Mucosa of descending colon (tissue), 3 donors: ENCODE data around the gene TTYH3. TPM values are rescaled to one million over a fixed set of nuclear protein-coding genes. Genes with fewer than 3 reads are reported as not detected.
A peak's percentile ranks its signal among the peaks of the same experiment; 100 is the strongest.

Source experiments
- ATAC-seq: fragments of 200-7000 bp; cut with Tn5 transposase; one replicate; pipeline ENCODE4 v1.9.1; 2020; ENCODE audit warnings: mild to moderate bottlenecking, moderate library complexity
- DNase-seq, 3 donors: peaks; one replicate each; pipeline ENCODE4 v3.0.0-alpha.2; 2020
- H3K36me3 ChIP-seq: fragments of 200-600 bp; one replicate; pipeline ENCODE4 v1.8.0; 2021; ENCODE audit warnings: low read depth, mild to moderate bottlenecking
- H3K4me1 ChIP-seq: fragments of 200-600 bp; one replicate; pipeline ENCODE4 v1.8.0; 2021; ENCODE audit warnings: low read depth, mild to moderate bottlenecking
- H3K4me3 ChIP-seq: fragments of 200-600 bp; one replicate; pipeline ENCODE4 v1.8.0; 2021; ENCODE audit warnings: mild to moderate bottlenecking
- H3K9me3 ChIP-seq: fragments of 200-600 bp; one replicate; pipeline ENCODE4 v1.8.0; 2021; ENCODE audit warnings: mild to moderate bottlenecking
- intact Hi-C, 2 donors: fragments of 100-400 bp; cut with DNase I in 1 of 2; cut with micrococcal nuclease in 1 of 2; formaldehyde crosslinking; loops; one replicate each; pipeline versions ENCODE4 v1.11.0 to v1.11.1; 2022; cut with DNase I, micrococcal nuclease
- long read RNA-seq, 2 donors: library from polyadenylated mRNA; unstranded; transcript quantifications; one replicate each; pipeline ENCODE4 v2.0.0, GENCODE V29; 2019 to 2021
- total RNA-seq, 3 donors: library from RNA; stranded (reverse); fragmentation: NEBNext Ultra II Directional in 2 of 3; extraction: Animal tissue kit (Norgen Biotek cat#: 25700) in 2 of 3; gene quantifications; one replicate each; pipeline versions ENCODE4 v1.2.1 to v1.2.4, GENCODE V29; 2021 to 2023
- TF ChIP-seq, protein P1 (sequence below): fragments of 200-600 bp; IDR thresholded peaks from one replicate; pipeline ENCODE4 v1.8.0; 2022; ENCODE audit warnings: antibody characterized with exemption, mild to moderate bottlenecking
- donor health status: DM: no; HTN: no; CAD: no; lungs with moderate emphysema.
- donor health status: DM: no; HTN: no; CAD: no.
- donor health status: DM: no; HTN: yes; CAD: no.

The TTYH3 gene, protein sequence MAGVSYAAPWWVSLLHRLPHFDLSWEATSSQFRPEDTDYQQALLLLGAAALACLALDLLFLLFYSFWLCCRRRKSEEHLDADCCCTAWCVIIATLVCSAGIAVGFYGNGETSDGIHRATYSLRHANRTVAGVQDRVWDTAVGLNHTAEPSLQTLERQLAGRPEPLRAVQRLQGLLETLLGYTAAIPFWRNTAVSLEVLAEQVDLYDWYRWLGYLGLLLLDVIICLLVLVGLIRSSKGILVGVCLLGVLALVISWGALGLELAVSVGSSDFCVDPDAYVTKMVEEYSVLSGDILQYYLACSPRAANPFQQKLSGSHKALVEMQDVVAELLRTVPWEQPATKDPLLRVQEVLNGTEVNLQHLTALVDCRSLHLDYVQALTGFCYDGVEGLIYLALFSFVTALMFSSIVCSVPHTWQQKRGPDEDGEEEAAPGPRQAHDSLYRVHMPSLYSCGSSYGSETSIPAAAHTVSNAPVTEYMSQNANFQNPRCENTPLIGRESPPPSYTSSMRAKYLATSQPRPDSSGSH
- total RNA-seq = 10 to 100 TPM; 23.4 to 63.7 (median 32.1) TPM
- long read RNA-seq, donor 1, full-length matches to known transcripts = 3 of 33 reads
- long read RNA-seq, donor 1, partial matches to known transcripts = 4 of 33 reads
- long read RNA-seq, donor 1, other reads (novel, unspliced or antisense) = 26 of 33 reads
- long read RNA-seq, donor 2, partial matches to known transcripts = 0 of 10 reads
- long read RNA-seq, donor 2, other reads (novel, unspliced or antisense) = 10 of 10 reads

DNA sequence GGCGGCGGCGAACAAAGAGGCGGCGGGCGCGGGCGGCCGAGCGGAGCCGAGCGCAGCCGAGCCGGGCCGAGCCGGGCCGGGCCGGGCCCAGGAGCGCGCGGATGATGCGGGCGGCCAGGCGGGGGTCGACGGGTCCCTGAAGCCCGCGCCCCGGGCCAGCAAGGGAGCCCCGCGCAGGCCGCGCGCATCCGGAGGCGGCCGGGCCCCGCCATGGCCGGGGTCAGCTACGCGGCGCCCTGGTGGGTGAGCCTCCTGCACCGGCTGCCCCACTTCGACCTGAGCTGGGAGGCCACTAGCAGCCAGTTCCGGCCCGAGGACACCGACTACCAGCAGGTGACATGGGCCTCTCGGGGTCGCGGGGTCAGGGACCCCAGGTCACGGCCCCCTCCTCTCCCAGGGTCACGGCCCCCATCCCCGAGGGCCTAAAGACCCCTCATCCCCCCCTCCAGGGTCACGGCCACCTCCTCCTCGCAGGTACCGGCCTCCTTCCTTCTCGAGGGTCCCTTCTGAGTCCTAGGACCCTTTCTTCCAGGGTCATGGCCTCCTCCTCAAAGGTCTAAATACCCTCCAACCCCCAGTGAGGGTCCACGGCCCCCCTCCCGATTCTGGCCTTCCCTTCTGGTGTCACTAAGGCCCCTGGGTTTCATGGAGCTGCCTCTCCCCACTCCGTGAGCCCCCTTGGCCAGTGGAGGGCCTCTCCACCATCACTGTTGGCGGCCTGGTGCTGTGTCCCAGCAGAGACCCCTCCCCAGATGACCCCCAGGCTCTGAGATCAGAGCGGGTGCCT, at the start of gene TTYH3:
Gene TTYH3, plus strand, starts transcription at position 41 of the 787 bp plus-strand sequence. Its CDS starts 170 bp downstream, at position 211.
- intact Hi-C loops = no loop called here
- peak; percentile 0 for ATAC-seq
- H3K4me3 ChIP-seq = peak within 1 kb of the TSS; percentile 54
- TF ChIP-seq, protein P1, sequence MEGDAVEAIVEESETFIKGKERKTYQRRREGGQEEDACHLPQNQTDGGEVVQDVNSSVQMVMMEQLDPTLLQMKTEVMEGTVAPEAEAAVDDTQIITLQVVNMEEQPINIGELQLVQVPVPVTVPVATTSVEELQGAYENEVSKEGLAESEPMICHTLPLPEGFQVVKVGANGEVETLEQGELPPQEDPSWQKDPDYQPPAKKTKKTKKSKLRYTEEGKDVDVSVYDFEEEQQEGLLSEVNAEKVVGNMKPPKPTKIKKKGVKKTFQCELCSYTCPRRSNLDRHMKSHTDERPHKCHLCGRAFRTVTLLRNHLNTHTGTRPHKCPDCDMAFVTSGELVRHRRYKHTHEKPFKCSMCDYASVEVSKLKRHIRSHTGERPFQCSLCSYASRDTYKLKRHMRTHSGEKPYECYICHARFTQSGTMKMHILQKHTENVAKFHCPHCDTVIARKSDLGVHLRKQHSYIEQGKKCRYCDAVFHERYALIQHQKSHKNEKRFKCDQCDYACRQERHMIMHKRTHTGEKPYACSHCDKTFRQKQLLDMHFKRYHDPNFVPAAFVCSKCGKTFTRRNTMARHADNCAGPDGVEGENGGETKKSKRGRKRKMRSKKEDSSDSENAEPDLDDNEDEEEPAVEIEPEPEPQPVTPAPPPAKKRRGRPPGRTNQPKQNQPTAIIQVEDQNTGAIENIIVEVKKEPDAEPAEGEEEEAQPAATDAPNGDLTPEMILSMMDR = no peak
- peak; percentile 54 to 80 (median 73) for DNase-seq
- H3K4me1 ChIP-seq = peaks cover 32% of the 10 kb centered on the region
- H3K9me3 ChIP-seq = no peaks in the 10 kb centered on the region
- no peaks in the 10 kb centered on the region for H3K36me3 ChIP-seq

GRCh38 chr7:2582006-2582735, 49.6 kb upstream of the TTYH3 start:
- H3K4me3 ChIP-seq = no peak overlapping the region
- ATAC-seq (peak; percentile 54), DNase-seq (no peak)
- H3K9me3 ChIP-seq = no peaks in the 10 kb centered on the region
- TF ChIP-seq, protein P1 = no peak
- intact Hi-C loops = no loop called here
- H3K36me3 ChIP-seq = no peaks in the 10 kb centered on the region
- no peaks in the 10 kb centered on the region for H3K4me1 ChIP-seq

DNA sequence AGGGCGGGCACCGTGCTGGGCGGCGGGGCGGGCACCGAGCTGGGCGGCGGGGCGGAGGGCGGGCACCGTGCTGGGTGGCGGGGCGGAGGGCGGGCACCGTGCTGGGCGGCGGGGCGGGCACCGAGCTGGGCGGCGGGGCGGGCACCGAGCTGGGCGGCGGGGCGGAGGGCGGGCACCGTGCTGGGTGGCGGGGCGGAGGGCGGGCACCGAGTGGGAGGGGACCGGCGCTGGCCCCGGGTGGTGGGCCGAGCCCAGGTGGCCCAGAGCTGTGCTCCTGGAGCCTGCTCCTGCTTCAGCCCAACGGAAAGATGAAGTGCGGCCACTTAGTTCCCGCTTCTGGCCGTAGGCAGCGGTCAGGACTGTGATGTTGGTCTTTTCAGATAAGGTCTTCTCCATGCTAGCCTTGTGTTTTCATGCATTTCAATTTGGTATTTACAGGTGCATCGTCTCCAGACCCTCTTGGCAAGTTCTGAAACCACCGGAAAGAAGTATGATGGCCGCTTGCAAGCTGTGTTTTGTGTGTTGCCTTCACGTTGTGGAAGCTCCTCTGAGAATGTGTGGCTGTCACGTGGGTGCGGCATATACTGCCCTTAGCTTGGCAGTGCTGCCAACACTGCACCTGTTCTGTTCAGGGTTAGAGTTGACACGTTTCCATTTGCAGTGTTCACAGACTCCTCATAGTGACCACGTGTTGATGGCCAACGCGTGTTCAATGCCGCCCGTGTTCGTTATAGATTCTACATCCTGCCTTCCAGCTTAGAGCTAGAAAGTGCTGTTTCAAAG, 47.8 kb upstream of the TTYH3 start:
- no peak for ATAC-seq

GRCh38 chr7:2585446-2585845, 46.3 kb upstream of the TTYH3 start:
- Histone ChIP-seq H3K9me3 (no peaks in the 10 kb centered on the region), H3K4me1 (no peaks in the 10 kb centered on the region), H3K36me3 (no peaks in the 10 kb centered on the region), H3K4me3 (no peak overlapping the region)
- TF ChIP-seq, protein P1 = no peak
- DNase-seq = no peak
- ATAC-seq = no peak
- intact Hi-C loops = no loop called here

More for the DNA sequence above, 47.8 kb upstream of the TTYH3 start:
- Histone ChIP-seq H3K4me3 (no peak overlapping the region), H3K9me3 (no peaks in the 10 kb centered on the region), H3K36me3 (no peaks in the 10 kb centered on the region), H3K4me1 (no peaks in the 10 kb centered on the region)
- DNase-seq = no peak
- TF ChIP-seq, protein P1 = no peak
- intact Hi-C loops = no loop called here
